Osteoblast (primary cell): ENCODE results near the gene TFPI2. TPM values are rescaled to one million over a fixed set of nuclear protein-coding genes. Genes with fewer than 3 reads are reported as not detected.

Source experiments
- DNase-seq: peaks from one replicate; pipeline ENCODE4 v3.0.0; 2011; ENCODE audit warnings: low spot score, mixed read lengths; ENCODE audit not compliant: insufficient read length; ENCODE audit errors: missing footprints
- H2AFZ ChIP-seq: 2 replicates; pipeline ENCODE4 v1.6.0; 2011; ENCODE audit warnings: mild to moderate bottlenecking, low read length
- H3K27ac ChIP-seq: 2 replicates; pipeline ENCODE4 v1.5.1; 2011; ENCODE audit warnings: mild to moderate bottlenecking, low read depth, low read length, moderate library complexity
- H3K27me3 ChIP-seq: 2 replicates; pipeline ENCODE4 v1.6.0; 2012; ENCODE audit warnings: mild to moderate bottlenecking, control low read depth, inconsistent platforms, low read length, moderate library complexity; ENCODE audit not compliant: insufficient read depth
- H3K36me3 ChIP-seq: 2 replicates; pipeline ENCODE4 v1.5.1; 2011; ENCODE audit warnings: mild to moderate bottlenecking, low read length, control low read depth, moderate library complexity; ENCODE audit not compliant: insufficient read depth
- H3K4me1 ChIP-seq: 2 replicates; pipeline ENCODE4 v1.5.1; 2011; ENCODE audit warnings: mild to moderate bottlenecking, low read length, control low read depth, moderate library complexity; ENCODE audit not compliant: insufficient read depth
- H3K4me2 ChIP-seq: 2 replicates; pipeline ENCODE4 v1.6.0; 2011; ENCODE audit warnings: mild to moderate bottlenecking, low read length; ENCODE audit not compliant: insufficient read depth
- H3K4me3 ChIP-seq: fragments of 200-600 bp; sonication (generic); 3 replicates; pipeline ENCODE4 v1.5.1; 2012; ENCODE audit warnings: mild to moderate bottlenecking, low read length, inconsistent platforms; ENCODE audit not compliant: insufficient read depth
- H3K79me2 ChIP-seq: 2 replicates; pipeline ENCODE4 v1.6.0; 2012; ENCODE audit warnings: mild to moderate bottlenecking, low read length, control low read depth, inconsistent platforms; ENCODE audit not compliant: insufficient read depth
- H3K9me3 ChIP-seq: 2 replicates; pipeline ENCODE4 v1.5.1; 2011; ENCODE audit warnings: low read depth, low read length, control low read depth
- H4K20me1 ChIP-seq: 2 replicates; pipeline ENCODE4 v1.6.0; 2012; ENCODE audit warnings: mild to moderate bottlenecking, low read length, control low read depth; ENCODE audit not compliant: insufficient read depth
- CTCF ChIP-seq: IDR thresholded peaks from 2 replicates; pipeline ENCODE4 v1.5.1; 2011; ENCODE audit warnings: mild to moderate bottlenecking, low read depth, low read length, moderate library complexity; ENCODE audit errors: extremely low read depth
- total RNA-seq: library from RNA; depleted of rRNA; stranded (reverse); fragments of >200 nt; gene quantifications from 2 replicates; pipeline ENCODE4 v1.2.3, GENCODE V29; 2012

The TFPI2 gene
- total RNA-seq, 1 donor, result 8.7 TPM

- Histone ChIP-seq H3K4me2 (no peak overlapping the region), H3K4me3 (no peak overlapping the region), H4K20me1 (no peaks in the 10 kb centered on the region), H2AFZ (no peak overlapping the region), H3K79me2 (no peaks in the 10 kb centered on the region), H3K27ac (no peak overlapping the region), H3K27me3 (no peaks in the 10 kb centered on the region), H3K4me1 (no peaks in the 10 kb centered on the region), H3K36me3 (no peaks in the 10 kb centered on the region), H3K9me3 (no peaks in the 10 kb centered on the region)
- peak; percentile 37 for TF ChIP-seq CTCF
- no peak for DNase-seq
Measured at GRCh38 chr7:93861325-93861949, 29.1 kb downstream of the TFPI2 start.

- no peaks in the 10 kb centered on the region for H3K27me3 ChIP-seq
- no peaks in the 10 kb centered on the region for H3K4me1 ChIP-seq
- H3K4me3 ChIP-seq, result no peak overlapping the region
- no peaks in the 10 kb centered on the region for H4K20me1 ChIP-seq
- H3K9me3 ChIP-seq, result no peaks in the 10 kb centered on the region
- no peak overlapping the region for H3K4me2 ChIP-seq
- DNase-seq, result no peak
- TF ChIP-seq CTCF, result no peak
- no peaks in the 10 kb centered on the region for H3K79me2 ChIP-seq
- no peak overlapping the region for H2AFZ ChIP-seq
- no peaks in the 10 kb centered on the region for H3K36me3 ChIP-seq
- no peak overlapping the region for H3K27ac ChIP-seq
Measured at GRCh38 chr7:93860261-93860660, 30.3 kb downstream of the TFPI2 start.

- Histone ChIP-seq H3K4me2 (no peak overlapping the region), H2AFZ (no peak overlapping the region), H3K27ac (no peak overlapping the region), H3K4me3 (no peak overlapping the region), H3K36me3 (no peaks in the 10 kb centered on the region), H3K79me2 (no peaks in the 10 kb centered on the region), H3K27me3 (no peaks in the 10 kb centered on the region), H3K9me3 (no peaks in the 10 kb centered on the region), H4K20me1 (no peaks in the 10 kb centered on the region), H3K4me1 (no peaks in the 10 kb centered on the region)
- TF ChIP-seq CTCF, result no peak
- no peak for DNase-seq
Measured at GRCh38 chr7:93858857-93859256, 31.7 kb downstream of the TFPI2 start.

GRCh38 chr7:93856323-93856722 lies 34.2 kb downstream of the TFPI2 start:
- no peak overlapping the region for H2AFZ ChIP-seq
- no peaks in the 10 kb centered on the region for H4K20me1 ChIP-seq
- peaks cover 2% of the 10 kb centered on the region for H3K4me1 ChIP-seq
- no peaks in the 10 kb centered on the region for H3K36me3 ChIP-seq
- no peaks in the 10 kb centered on the region for H3K79me2 ChIP-seq
- H3K4me3 ChIP-seq, result no peak overlapping the region
- H3K27ac ChIP-seq, result no peak overlapping the region
- DNase-seq, result no peak
- H3K4me2 ChIP-seq, result no peak overlapping the region
- H3K27me3 ChIP-seq, result no peaks in the 10 kb centered on the region
- TF ChIP-seq CTCF, result no peak
- H3K9me3 ChIP-seq, result no peaks in the 10 kb centered on the region
